Measurements from ENCODE around the gene CARD16.

CARD16 gene

DNA sequence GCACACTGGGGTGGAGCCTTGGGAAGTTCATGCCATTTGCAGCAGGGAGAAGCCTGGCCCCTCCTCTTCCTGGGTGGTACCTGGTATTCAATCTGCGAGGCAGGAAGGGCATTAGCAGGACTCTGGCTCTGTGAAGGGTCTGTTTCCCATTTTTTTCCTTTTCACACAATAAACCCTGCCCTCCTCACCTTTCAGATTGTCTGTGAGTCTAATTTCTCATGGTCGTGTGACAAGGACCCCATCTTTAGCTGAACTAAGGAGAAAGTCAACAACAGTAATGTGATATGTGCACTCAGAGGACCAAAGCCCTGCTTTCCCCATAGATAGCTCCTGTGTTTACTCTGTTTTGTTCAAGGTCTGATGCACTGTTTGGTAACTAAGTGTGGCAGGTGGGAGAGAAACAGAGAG, 50.1 kb downstream of the CARD16 start:
- Mint-ChIP-seq H3K36me3 (ENCODE audit: low read depth) (no peaks in the 10 kb centered on the region), H3K27ac (no peak overlapping the region), H3K4me3 (no peak overlapping the region), H3K9me3 (peaks cover 10% of the 10 kb centered on the region), H3K27me3 (no peaks in the 10 kb centered on the region), H3K4me1 (ENCODE audit: low read depth) (no peaks in the 10 kb centered on the region)
- intact Hi-C loops (cut with micrococcal nuclease): no loop called here

DNA sequence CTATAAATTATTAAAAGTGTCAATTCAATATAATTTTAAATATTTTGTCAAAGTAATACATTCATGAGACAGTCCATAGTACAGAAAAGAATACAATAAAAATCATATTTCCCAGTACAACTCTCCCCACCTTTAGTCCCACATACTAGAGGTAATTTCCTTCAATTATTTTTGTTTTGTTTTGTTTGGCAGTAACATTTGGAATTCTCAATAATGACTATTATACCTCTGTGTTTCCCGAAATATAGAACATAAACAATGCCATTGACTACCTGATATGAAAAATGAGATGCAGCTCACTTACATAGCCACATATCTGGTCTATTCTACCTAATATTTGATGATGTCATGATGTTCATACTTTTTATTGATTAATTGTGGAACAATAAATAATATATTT, 52.4 kb downstream of the CARD16 start:
- Mint-ChIP-seq H3K9me3 (peaks cover 20% of the 10 kb centered on the region), H3K4me1 (ENCODE audit: low read depth) (no peaks in the 10 kb centered on the region), H3K36me3 (ENCODE audit: low read depth) (no peaks in the 10 kb centered on the region), H3K27ac (no peak overlapping the region), H3K4me3 (no peak overlapping the region), H3K27me3 (no peaks in the 10 kb centered on the region)
- intact Hi-C loops (cut with micrococcal nuclease): no loop called here

DNA sequence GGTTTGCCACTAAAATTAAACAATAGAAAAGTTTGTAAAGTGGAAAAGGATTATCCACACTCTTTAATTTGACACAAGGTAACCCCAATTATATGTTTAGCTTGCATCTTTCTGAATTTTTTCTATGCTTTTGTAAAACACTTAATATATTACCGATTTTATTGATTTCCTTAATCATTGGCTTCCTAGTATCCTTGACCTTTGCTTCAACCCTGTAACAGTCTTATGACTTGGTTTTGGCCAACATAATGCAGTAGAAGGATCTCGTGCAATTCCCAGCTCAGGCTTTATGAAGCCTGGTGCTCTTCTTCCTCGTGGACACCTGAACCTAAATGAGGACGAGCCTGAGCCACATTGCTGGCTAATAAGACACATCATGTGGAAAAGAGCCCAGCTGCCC, 53.1 kb downstream of the CARD16 start:
- H3K36me3 Mint-ChIP-seq (ENCODE audit: low read depth): no peaks in the 10 kb centered on the region
- peaks cover 20% of the 10 kb centered on the region for H3K9me3 Mint-ChIP-seq
- intact Hi-C loops (cut with micrococcal nuclease): no loop called here
- H3K4me3 Mint-ChIP-seq: no peak overlapping the region
- H3K27ac Mint-ChIP-seq: no peak overlapping the region
- no peaks in the 10 kb centered on the region for H3K27me3 Mint-ChIP-seq
- H3K4me1 Mint-ChIP-seq (ENCODE audit: low read depth): no peaks in the 10 kb centered on the region
